SJSA1 (cell line): ENCODE measurements around the gene CMTM6. TPM values are rescaled to one million over a fixed set of nuclear protein-coding genes. Genes with fewer than 3 reads are reported as not detected.
"Not testable (repeated sequence)": the region's sequence is repeated elsewhere in the genome, so short reads cannot be mapped to it uniquely, and the experiment has no call there.

ENCODE experiments used
- DNase-seq, 2 experiments: peaks; one replicate each; pipeline ENCODE4 v3.0.0-alpha.2; 2015 to 2020; ENCODE audit warnings: low spot score in 2 of 2, low read depth in 1 of 2
- H3K27ac ChIP-seq: fragments of 250-450 bp; sonication (Bioruptor Pico); 2 replicates; pipeline ENCODE4 v1.5.1; 2020; ENCODE audit warnings: mild to moderate bottlenecking, moderate library complexity
- H3K27me3 ChIP-seq: fragments of 250-450 bp; sonication (Bioruptor Pico); replicated peaks from 2 replicates; pipeline ENCODE4 v1.5.1; 2020; ENCODE audit warnings: mild to moderate bottlenecking, moderate library complexity
- H3K36me3 ChIP-seq: fragments of 250-450 bp; sonication (Bioruptor Pico); 2 replicates; pipeline ENCODE4 v1.5.1; 2020; ENCODE audit warnings: mild to moderate bottlenecking
- H3K4me1 ChIP-seq: fragments of 250-450 bp; sonication (Bioruptor Pico); replicated peaks from 2 replicates; pipeline ENCODE4 v1.6.1; 2021; ENCODE audit warnings: mild to moderate bottlenecking
- H3K4me3 ChIP-seq: fragments of 250-450 bp; sonication (Bioruptor Pico); 2 replicates; pipeline ENCODE4 v1.5.1; 2020; ENCODE audit warnings: mild to moderate bottlenecking
- H3K9me3 ChIP-seq: fragments of 250-450 bp; sonication (Bioruptor Pico); replicated peaks from 2 replicates; pipeline ENCODE4 v1.5.1; 2020; ENCODE audit warnings: mild to moderate bottlenecking
- total RNA-seq: library from RNA; depleted of rRNA; stranded (reverse); fragments of >200 nt; shearing (Covaris generic); gene quantifications from 2 replicates; pipeline ENCODE4 v1.2.3, GENCODE V29; 2014

Gene CMTM6
- total RNA-seq, 1 experiment from 2014 or later = 204 TPM

- H3K27ac ChIP-seq = no peak overlapping the region
These were observed 8.9 kb downstream of the CMTM6 start for GRCh38 chr3:32493437-32494414.

GRCh38 chr3:32492684-32493436 is 9.8 kb downstream of the CMTM6 start:
- Histone ChIP-seq H3K4me1 (peaks cover 19% of the 10 kb centered on the region), H3K27ac (no peak overlapping the region), H3K4me3 (no peak overlapping the region), H3K36me3 (peaks cover 32% of the 10 kb centered on the region), H3K27me3 (no peaks in the 10 kb centered on the region), H3K9me3 (no peaks in the 10 kb centered on the region)
- no peak for DNase-seq

More at GRCh38 chr3:32493437-32494414, 8.9 kb downstream of the CMTM6 start:
- DNase-seq = no peak
- Histone ChIP-seq H3K4me1 (peaks cover 19% of the 10 kb centered on the region), H3K36me3 (peaks cover 32% of the 10 kb centered on the region), H3K9me3 (no peaks in the 10 kb centered on the region), H3K27me3 (no peaks in the 10 kb centered on the region), H3K4me3 (no peak overlapping the region)

- Histone ChIP-seq H3K4me3 (no peak overlapping the region), H3K4me1 (peaks cover 11% of the 10 kb centered on the region), H3K36me3 (peaks cover 57% of the 10 kb centered on the region), H3K27me3 (no peaks in the 10 kb centered on the region), H3K27ac (no peak overlapping the region), H3K9me3 (no peaks in the 10 kb centered on the region)
- DNase-seq = no peak
These were observed 14.1 kb downstream of the CMTM6 start for GRCh38 chr3:32488474-32489008.

GRCh38 chr3:32487781-32488473 is 14.7 kb downstream of the CMTM6 start:
- no peak overlapping the region for H3K27ac ChIP-seq
- no peaks in the 10 kb centered on the region for H3K9me3 ChIP-seq
- H3K4me3 ChIP-seq = no peak overlapping the region
- no peaks in the 10 kb centered on the region for H3K27me3 ChIP-seq
- peaks cover 63% of the 10 kb centered on the region for H3K36me3 ChIP-seq
- no peak for DNase-seq
- H3K4me1 ChIP-seq = peaks cover 5% of the 10 kb centered on the region

GRCh38 chr3:32484436-32484835 is 18.2 kb downstream of the CMTM6 start:
- Histone ChIP-seq H3K27me3 (no peaks in the 10 kb centered on the region), H3K27ac (no peak overlapping the region), H3K9me3 (no peaks in the 10 kb centered on the region), H3K4me1 (no peaks in the 10 kb centered on the region), H3K4me3 (no peak overlapping the region), H3K36me3 (peaks cover 65% of the 10 kb centered on the region)
- DNase-seq = no peak

- Histone ChIP-seq H3K4me3 (no peak overlapping the region), H3K27ac (no peak overlapping the region), H3K9me3 (no peaks in the 10 kb centered on the region), H3K4me1 (no peaks in the 10 kb centered on the region), H3K27me3 (no peaks in the 10 kb centered on the region), H3K36me3 (peaks cover 66% of the 10 kb centered on the region)
- DNase-seq = no peak
These were observed 18.9 kb downstream of the CMTM6 start for GRCh38 chr3:32483772-32484171.

- DNase-seq = no peak
- no peak overlapping the region for H3K4me3 ChIP-seq
- no peaks in the 10 kb centered on the region for H3K27me3 ChIP-seq
- H3K9me3 ChIP-seq = no peaks in the 10 kb centered on the region
- no peak overlapping the region for H3K27ac ChIP-seq
- peaks cover 64% of the 10 kb centered on the region for H3K36me3 ChIP-seq
- no peaks in the 10 kb centered on the region for H3K4me1 ChIP-seq
These were observed 20.0 kb downstream of the CMTM6 start for GRCh38 chr3:32482693-32483092.

- Histone ChIP-seq H3K9me3 (no peaks in the 10 kb centered on the region), H3K4me3 (no peak overlapping the region), H3K27ac (no peak overlapping the region), H3K36me3 (peaks cover 60% of the 10 kb centered on the region), H3K27me3 (no peaks in the 10 kb centered on the region), H3K4me1 (no peaks in the 10 kb centered on the region)
- DNase-seq = no peak
These were observed 20.6 kb downstream of the CMTM6 start for GRCh38 chr3:32481791-32482631.

GRCh38 chr3:32480604-32481003 is 22.0 kb downstream of the CMTM6 start:
- H3K4me3 ChIP-seq = no peak overlapping the region
- H3K27me3 ChIP-seq = no peaks in the 10 kb centered on the region
- no peak overlapping the region for H3K27ac ChIP-seq
- H3K4me1 ChIP-seq = no peaks in the 10 kb centered on the region
- no peaks in the 10 kb centered on the region for H3K9me3 ChIP-seq
- no peak for DNase-seq
- H3K36me3 ChIP-seq = peaks cover 53% of the 10 kb centered on the region

GRCh38 chr3:32474201-32474600 is 28.5 kb downstream of the CMTM6 start:
- H3K27me3 ChIP-seq = no peaks in the 10 kb centered on the region
- peaks cover 34% of the 10 kb centered on the region for H3K36me3 ChIP-seq
- no peak for DNase-seq
- H3K4me1 ChIP-seq = peaks cover 21% of the 10 kb centered on the region
- H3K9me3 ChIP-seq = no peaks in the 10 kb centered on the region
- H3K4me3 ChIP-seq = no peak overlapping the region
- H3K27ac ChIP-seq = no peak overlapping the region

GRCh38 chr3:32472151-32472550 is 30.5 kb downstream of the CMTM6 start:
- not testable (repeated sequence) for H3K27ac ChIP-seq, DNase-seq, H3K9me3 ChIP-seq, H3K27me3 ChIP-seq, H3K4me3 ChIP-seq
- peaks cover 29% of the 10 kb centered on the region for H3K4me1 ChIP-seq
- H3K36me3 ChIP-seq = peaks cover 44% of the 10 kb centered on the region

GRCh38 chr3:32471246-32471645 is 31.4 kb downstream of the CMTM6 start:
- no peak overlapping the region for H3K27ac ChIP-seq
- DNase-seq = no peak
- no peak overlapping the region for H3K4me3 ChIP-seq
- H3K9me3 ChIP-seq = 0 out of 2 replicates have a peak, but pooled peaks cover 3% of the 10 kb centered on the region
- H3K4me1 ChIP-seq = peaks cover 29% of the 10 kb centered on the region
- no peaks in the 10 kb centered on the region for H3K27me3 ChIP-seq
- H3K36me3 ChIP-seq = peaks cover 42% of the 10 kb centered on the region
